HG03442 (cell line): ENCODE data around the gene NADK2.
"Not testable (repeated sequence)": the region's sequence is repeated elsewhere in the genome, so short reads cannot be mapped to it uniquely, and the experiment has no call there.

Experiments
- ATAC-seq: cut with Tn5 transposase; IDR thresholded peaks from one replicate; pipeline ENCODE4 v1.9.1; 2021; ENCODE audit warnings: mild to moderate bottlenecking, moderate library complexity; ENCODE audit not compliant: unreplicated experiment

The NADK2 gene

DNA sequence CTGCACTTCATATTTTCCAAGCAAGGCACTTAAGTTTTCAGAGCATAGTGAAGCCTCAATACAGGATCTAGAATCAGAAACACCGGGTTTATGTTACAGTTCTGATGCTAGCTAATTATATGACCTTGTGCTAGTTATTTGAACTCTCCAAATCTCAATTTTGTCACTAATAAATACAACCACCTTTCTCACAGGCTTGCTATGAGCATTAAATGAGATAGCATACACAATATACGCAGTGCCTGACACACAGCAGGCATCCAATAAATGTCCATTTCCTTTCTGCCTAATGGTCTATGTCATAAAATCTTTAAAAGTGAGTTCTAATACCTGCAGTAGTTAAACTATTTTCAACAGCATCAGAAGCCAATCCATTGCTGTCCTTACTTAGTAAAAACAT, 32.9 kb downstream of the NADK2 start:
- ATAC-seq = no peak

DNA sequence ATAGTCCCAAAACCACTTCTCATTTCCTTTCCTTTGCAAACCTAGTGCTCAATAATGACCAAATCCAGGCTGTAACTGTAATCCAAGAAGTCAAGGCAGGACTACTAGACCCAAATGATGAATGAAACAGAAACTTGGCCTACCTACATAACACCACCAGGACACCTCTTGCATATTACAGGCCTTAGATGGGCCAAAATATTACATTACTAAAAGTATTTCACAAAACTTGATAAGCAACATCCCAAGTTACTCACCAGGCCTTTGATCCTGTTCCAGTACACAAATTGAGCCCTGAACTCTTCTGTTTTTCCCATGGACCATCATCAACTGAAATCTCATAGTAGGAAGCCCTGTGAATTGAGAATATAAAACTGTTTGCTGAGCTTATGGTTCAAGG, 34.8 kb downstream of the NADK2 start:
- ATAC-seq = no peak

DNA sequence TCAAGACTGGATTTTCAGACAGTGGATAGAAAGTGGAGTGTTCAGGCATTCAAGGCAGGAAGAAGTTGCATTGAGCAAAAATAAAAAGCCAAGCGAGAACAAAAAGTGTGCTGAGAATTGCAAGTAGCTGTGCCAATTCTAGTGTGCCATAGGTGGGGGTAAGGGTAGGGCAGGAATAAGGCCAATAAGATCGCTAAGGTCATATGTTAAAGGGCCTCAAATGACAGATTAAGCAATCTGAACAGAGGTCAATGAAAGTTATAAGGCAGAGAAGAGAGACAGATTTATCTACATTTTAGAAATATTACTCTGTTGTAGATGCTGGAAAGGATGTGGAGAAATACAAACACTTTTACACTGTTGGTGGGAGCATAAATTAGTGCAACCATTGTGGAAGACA, 36.4 kb downstream of the NADK2 start:
- ATAC-seq = no peak

DNA sequence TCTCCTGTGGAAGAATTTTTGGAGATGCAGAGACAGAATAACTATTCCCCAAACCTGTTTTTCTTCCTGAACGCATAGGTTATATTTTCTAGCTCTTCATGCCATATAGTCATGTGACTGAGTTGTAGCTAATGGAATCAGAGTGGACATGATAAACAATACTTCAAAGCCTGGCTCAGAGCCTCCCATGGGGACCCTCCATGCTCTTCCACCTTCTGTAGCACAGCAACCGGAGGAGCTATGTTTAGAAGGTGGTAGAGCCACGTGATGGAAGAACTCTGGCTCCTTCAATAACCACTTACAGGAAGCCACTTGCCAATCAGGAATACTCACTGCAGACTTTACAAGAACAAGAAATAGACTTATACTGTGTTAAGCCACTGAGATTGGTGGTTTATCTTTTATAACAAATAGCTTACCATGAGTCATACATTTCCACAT, 39.2 kb downstream of the NADK2 start:
- ATAC-seq = no peak

- ATAC-seq = no peak
Observed at GRCh38 chr5:36200513-36200912, 41.2 kb downstream of the NADK2 start.

DNA sequence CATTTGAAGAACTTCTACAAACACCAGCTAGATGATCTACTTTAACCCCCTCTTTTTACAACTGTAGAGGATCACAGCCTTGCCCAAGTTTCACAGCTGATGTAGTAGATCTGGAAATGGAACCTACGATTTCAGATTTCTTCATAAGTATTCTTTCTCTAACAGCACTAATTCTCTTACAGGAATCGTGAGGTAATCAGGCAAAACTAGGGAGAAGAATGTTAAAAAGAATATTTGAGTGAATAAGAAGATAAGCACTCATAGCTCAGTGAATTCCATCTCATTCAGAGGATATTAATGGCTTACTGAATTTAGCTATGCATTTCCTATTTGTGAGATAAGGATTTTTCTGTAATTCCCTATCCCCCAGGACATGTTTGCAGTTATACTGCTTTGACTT, 42.1 kb downstream of the NADK2 start:
- ATAC-seq = no peak

GRCh38 chr5:36198783-36199182, 42.9 kb downstream of the NADK2 start:
- not testable (repeated sequence) for ATAC-seq

GRCh38 chr5:36198281-36198680, 43.4 kb downstream of the NADK2 start:
- ATAC-seq = no peak

DNA sequence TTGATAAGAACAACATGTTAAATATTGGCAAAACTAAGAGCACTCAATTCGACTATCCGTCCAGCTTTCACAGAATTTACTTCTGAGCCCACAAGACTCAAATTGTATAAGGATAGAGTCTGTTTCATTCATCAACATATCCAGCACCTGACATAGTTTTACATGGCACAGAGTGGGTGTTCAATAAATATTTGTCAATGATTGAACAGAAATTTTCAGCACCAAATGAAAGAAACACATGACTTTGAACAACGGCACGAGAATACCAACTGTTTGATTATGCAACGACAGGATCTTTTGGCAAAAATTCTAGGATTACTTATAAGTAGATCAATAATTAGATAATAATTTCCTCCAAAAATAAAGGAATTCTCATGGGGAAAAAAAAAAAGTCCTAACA, 48.0 kb downstream of the NADK2 start:
- ATAC-seq = no peak

- ATAC-seq = not testable (repeated sequence)
Observed at GRCh38 chr5:36184408-36184807, 57.3 kb downstream of the NADK2 start.

GRCh38 chr5:36181774-36182173, 60.0 kb downstream of the NADK2 start:
- no peak for ATAC-seq

DNA sequence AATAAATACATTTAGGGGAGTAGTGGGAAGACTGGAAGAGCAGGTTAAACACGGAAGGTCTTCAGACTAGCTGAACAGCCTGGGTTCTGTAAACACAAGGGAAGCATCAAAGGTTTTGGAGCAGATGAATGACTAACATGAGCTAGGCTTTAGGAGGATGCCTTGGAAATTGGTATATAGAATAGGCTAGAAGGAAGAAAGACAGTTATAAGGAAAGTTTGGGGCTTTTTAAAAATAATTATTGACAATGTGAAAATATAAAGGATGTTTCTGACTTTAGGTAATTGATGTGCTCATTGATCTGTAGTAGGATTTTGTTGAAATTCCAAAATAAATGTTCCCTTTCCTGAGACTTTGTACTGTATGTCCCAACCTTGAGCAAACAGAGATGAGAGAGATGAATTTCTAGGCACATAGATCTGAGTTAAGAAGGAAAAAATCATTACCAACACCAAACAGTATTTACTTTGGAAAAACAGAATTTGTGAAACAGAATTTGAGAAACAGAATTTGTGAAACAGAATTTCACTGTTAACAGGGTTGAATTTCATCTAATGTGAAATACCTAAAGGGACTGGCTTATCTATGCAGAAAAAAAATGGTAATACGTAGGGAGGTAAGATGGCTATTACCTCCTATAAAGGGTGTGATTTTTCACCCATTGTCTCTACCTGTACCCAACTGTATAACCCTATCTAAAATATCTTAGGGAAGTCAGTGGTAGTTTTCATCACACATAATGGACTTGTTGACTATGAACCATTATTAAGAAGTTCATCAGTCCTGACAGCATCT, 61.0 kb downstream of the NADK2 start:
- no peak for ATAC-seq

GRCh38 chr5:36179950-36180349, 61.8 kb downstream of the NADK2 start:
- ATAC-seq = no peak

DNA sequence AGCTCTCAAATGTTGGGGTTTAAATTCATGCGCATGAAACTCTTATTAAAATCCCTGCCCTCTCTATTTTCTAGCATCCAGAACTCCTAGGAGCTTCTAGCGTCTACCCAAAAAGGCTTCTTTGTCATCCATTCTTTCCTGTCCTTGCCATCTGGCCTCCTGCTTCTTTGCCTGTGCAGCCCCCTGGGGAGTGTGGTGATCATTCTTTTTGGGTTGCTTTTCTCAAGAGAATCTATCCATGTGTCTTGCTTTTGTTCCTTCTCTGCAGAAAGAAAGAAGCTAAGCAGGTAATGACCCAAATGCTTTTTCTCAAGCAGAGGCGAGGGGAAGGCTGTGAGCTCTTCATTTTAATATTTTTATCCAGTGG, 63.2 kb downstream of the NADK2 start:
- ATAC-seq = no peak

- no peak for ATAC-seq
Observed at GRCh38 chr5:36177715-36178523, 63.8 kb downstream of the NADK2 start.

DNA sequence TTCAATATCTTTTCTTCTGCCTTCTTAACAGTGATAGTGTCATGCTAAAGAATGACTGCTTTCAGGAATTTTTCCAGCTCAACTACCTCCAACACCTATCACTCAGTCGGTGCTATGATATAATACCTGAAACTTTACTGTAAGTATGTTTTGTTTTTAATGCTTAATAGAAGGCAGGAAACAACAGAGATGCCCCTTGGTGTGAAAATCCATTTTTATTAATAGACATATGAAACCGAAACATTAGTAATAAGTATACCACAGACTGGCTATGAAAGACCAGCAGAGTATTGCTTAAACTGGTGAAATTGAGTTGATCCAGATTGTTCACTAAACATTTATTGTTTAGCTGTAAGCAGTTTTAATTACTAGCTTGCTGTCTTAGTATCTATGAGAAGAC, 64.6 kb downstream of the NADK2 start:
- peak; percentile 98 for ATAC-seq

DNA sequence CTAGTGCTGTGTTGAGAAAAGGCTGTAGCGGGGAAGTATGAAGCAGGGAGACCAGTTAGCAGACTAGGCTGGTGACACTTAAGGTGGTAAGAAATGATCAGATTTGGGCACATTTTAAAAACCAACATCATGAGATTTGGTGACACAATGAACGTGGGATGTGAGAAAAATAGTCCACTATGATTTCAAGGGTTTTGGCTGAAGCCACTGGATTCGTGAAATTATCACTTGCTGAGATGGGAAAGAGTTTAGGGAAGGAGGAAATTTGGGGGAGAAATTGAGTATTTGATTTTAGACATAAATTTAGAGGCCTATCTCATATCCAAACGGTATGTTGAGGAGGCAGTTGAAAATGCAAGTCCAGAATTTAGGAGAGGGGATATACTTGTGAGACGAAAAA, 66.7 kb downstream of the NADK2 start:
- ATAC-seq = no peak

GRCh38 chr5:36174119-36174518, 67.6 kb downstream of the NADK2 start:
- ATAC-seq = no peak

DNA sequence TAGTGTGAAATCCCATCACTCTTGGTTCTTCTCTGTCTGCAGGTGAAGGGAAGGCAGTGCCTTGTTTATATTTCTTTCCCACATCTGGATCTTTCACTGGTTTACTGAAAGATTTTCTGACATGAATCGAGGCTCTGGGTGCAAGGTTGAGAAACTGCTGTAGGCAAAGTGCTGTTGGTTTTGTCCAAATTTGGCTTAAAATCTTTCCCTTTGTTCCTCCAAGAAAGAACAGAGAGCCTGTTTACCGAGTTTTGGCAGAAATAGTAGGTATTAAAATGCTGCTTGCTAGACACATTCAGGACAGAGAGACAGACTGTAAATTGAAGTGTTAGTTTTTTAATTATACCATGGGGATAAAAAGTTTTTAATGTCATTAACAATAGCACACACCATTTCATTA, 68.3 kb downstream of the NADK2 start:
- ATAC-seq = no peak

DNA sequence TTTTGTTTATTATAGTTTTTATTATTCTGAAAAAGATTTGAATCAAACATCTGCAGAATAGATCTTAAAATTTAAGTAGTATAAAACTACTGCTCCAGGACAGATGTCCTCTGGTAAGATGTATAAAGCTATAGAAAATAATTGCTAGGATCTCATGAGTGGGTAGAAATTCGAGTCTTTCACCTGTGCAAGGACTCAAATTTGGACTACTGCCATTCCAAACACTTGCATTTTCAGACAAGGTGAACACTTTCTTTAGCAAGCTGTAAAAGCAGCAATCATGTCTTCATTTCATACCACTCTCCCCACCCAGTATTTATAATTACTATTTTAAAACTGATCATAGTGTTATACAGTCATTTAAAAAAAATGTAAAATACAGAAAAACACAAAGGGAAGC, 69.1 kb downstream of the NADK2 start:
- ATAC-seq = no peak

GRCh38 chr5:36170832-36171424, 70.8 kb downstream of the NADK2 start:
- ATAC-seq = no peak

GRCh38 chr5:36168737-36169136, 73.0 kb downstream of the NADK2 start:
- no peak for ATAC-seq
